CD14-positive monocyte (primary cell): ENCODE results near the gene ZNF821. TPM values are rescaled to one million over a fixed set of nuclear protein-coding genes. Genes with fewer than 3 reads are reported as not detected.

ENCODE experiments used
- DNase-seq, 3 donors: peaks; one replicate each; pipeline ENCODE4 v3.0.0-alpha.2; 2011 to 2022
- H2AFZ ChIP-seq: 2 replicates; pipeline ENCODE4 v1.6.0; 2012; ENCODE audit warnings: mild to moderate bottlenecking, low read depth, low read length, inconsistent platforms; ENCODE audit not compliant: insufficient read depth, poor library complexity, severe bottlenecking
- H3K27ac ChIP-seq, 2 donors: 1 replicate in 1 of 2; 2 replicates in 1 of 2; pipeline ENCODE4 v1.5.1; 2012 to 2013; ENCODE audit warnings: low read length in 2 of 2, control low read depth in 1 of 2, inconsistent platforms in 1 of 2, low read depth in 1 of 2, mild to moderate bottlenecking in 1 of 2
- H3K27me3 ChIP-seq, 2 donors: one replicate each; pipeline versions ENCODE4 v1.6.0 to v1.6.1; 2011 to 2013; ENCODE audit warnings: low read length in 2 of 2; ENCODE audit not compliant: control insufficient read depth in 2 of 2, insufficient read depth in 2 of 2
- H3K36me3 ChIP-seq, 2 donors: replicated peaks in 1 of 2; 1 replicate in 1 of 2; 2 replicates in 1 of 2; pipeline versions ENCODE4 v1.5.1 to v1.6.1; 2012 to 2013; ENCODE audit warnings: low read length in 2 of 2, control low read depth in 1 of 2, inconsistent platforms in 1 of 2, mild to moderate bottlenecking in 1 of 2; ENCODE audit not compliant: insufficient read depth in 2 of 2, control insufficient read depth in 1 of 2
- H3K4me1 ChIP-seq, 2 donors: 1 replicate in 1 of 2; 2 replicates in 1 of 2; pipeline versions ENCODE4 v1.5.1 to v1.6.1; 2012 to 2013; ENCODE audit warnings: low read length in 2 of 2, control low read depth in 1 of 2, inconsistent platforms in 1 of 2, mild to moderate bottlenecking in 1 of 2, moderate library complexity in 1 of 2; ENCODE audit not compliant: insufficient read depth in 2 of 2, control insufficient read depth in 1 of 2
- H3K4me2 ChIP-seq: replicated peaks from 2 replicates; pipeline ENCODE3; 2012; ENCODE audit warnings: low read length, moderate library complexity, mild to moderate bottlenecking; ENCODE audit not compliant: poor library complexity, severe bottlenecking; ENCODE audit errors: extremely low read depth
- H3K4me3 ChIP-seq, 3 experiments: fragments of 200-600 bp in 1 of 3; sonication (generic) in 1 of 3; replicated peaks in 1 of 3; 1 replicate in 2 of 3; 2 replicates in 1 of 3; pipeline ENCODE4 v1.5.1; 2011 to 2013; ENCODE audit warnings: low read length in 3 of 3, mild to moderate bottlenecking in 3 of 3, control low read depth in 2 of 3, low read depth in 2 of 3, inconsistent platforms in 1 of 3, moderate library complexity in 1 of 3
- H3K79me2 ChIP-seq: 2 replicates; pipeline ENCODE4 v1.6.0; 2012; ENCODE audit warnings: mild to moderate bottlenecking, control low read depth, inconsistent platforms, low read length, moderate library complexity; ENCODE audit not compliant: insufficient read depth
- H3K9ac ChIP-seq: 2 replicates; pipeline ENCODE4 v1.6.0; 2017; ENCODE audit warnings: low read length, mild to moderate bottlenecking; ENCODE audit not compliant: insufficient read depth, poor library complexity, severe bottlenecking
- H3K9me3 ChIP-seq, 2 donors: replicated peaks in 1 of 2; 1 replicate in 1 of 2; 2 replicates in 1 of 2; pipeline versions ENCODE4 v1.5.1 to v1.6.1; 2012 to 2013; ENCODE audit warnings: low read length in 2 of 2, control low read depth in 1 of 2; ENCODE audit not compliant: control insufficient read depth in 1 of 2, insufficient read depth in 1 of 2
- H4K20me1 ChIP-seq: 2 replicates; pipeline ENCODE4 v1.6.0; 2012; ENCODE audit warnings: mild to moderate bottlenecking, low read length, control low read depth, moderate library complexity; ENCODE audit not compliant: insufficient read depth
- H3K27ac Mint-ChIP-seq, 7 donors: one replicate each; pipeline ENCODE4 v1.8.0; 2020; ENCODE audit warnings: mild to moderate bottlenecking in 7 of 7, mixed read lengths in 7 of 7, moderate library complexity in 6 of 7, inconsistent platforms in 2 of 7
- H3K27me3 Mint-ChIP-seq, 3 donors: one replicate each; pipeline ENCODE4 v1.8.0; 2021 to 2022; ENCODE audit warnings: low read depth in 3 of 3, mild to moderate bottlenecking in 3 of 3, mixed read lengths in 3 of 3, moderate library complexity in 3 of 3, inconsistent platforms in 1 of 3
- H3K36me3 Mint-ChIP-seq, 2 donors: one replicate each; pipeline ENCODE4 v1.8.0; 2020; ENCODE audit warnings: mixed read lengths in 2 of 2, inconsistent platforms in 1 of 2, mild to moderate bottlenecking in 1 of 2
- H3K4me1 Mint-ChIP-seq: one replicate; pipeline ENCODE4 v1.8.0; 2020; ENCODE audit warnings: mild to moderate bottlenecking, mixed read lengths
- H3K4me3 Mint-ChIP-seq, 2 donors: one replicate each; pipeline ENCODE4 v1.8.0; 2020; ENCODE audit warnings: mild to moderate bottlenecking in 2 of 2, mixed read lengths in 2 of 2, moderate library complexity in 1 of 2
- H3K9me3 Mint-ChIP-seq, 7 donors: one replicate each; pipeline ENCODE4 v1.8.0; 2020 to 2022; ENCODE audit warnings: mixed read lengths in 7 of 7, mild to moderate bottlenecking in 6 of 7, moderate library complexity in 6 of 7, inconsistent platforms in 2 of 7
- WGBS: methylation state at CpG from one replicate; pipeline ENCODE4 v1.1.5; 2013; ENCODE audit warnings: missing lambda C conversion rate; ENCODE audit not compliant: insufficient coverage; 5-methylcytosine and 5-hydroxymethylcytosine counted together
- intact Hi-C, 2 donors: fragments of 100-400 bp; cut with micrococcal nuclease; formaldehyde crosslinking; loops; one replicate each; pipeline versions ENCODE4 v1.15.0 to v1.15.1; 2023
- polyA plus RNA-seq, 3 donors: library from polyadenylated mRNA; depleted of rRNA in 1 of 3; unstranded in 2 of 3; stranded (reverse) in 1 of 3; fragments of 300-500 nt in 2 of 3; fragments of >200 nt in 1 of 3; fragmentation: Illumina TruSeq in 2 of 3; gene quantifications; 1 replicate in 2 of 3; 2 replicates in 1 of 3; pipeline ENCODE4 v1.2.3, GENCODE V29; 2012 to 2021
- TF ChIP-seq, protein P1 (sequence below): fragments of 200-600 bp; IDR thresholded peaks from one replicate; pipeline ENCODE4 v1.8.0; 2022; ENCODE audit warnings: antibody characterized with exemption, mild to moderate bottlenecking

Gene ZNF821
- polyA plus RNA-seq, 3 donors: 3.1 to 5.4 (median 4.9) TPM

DNA sequence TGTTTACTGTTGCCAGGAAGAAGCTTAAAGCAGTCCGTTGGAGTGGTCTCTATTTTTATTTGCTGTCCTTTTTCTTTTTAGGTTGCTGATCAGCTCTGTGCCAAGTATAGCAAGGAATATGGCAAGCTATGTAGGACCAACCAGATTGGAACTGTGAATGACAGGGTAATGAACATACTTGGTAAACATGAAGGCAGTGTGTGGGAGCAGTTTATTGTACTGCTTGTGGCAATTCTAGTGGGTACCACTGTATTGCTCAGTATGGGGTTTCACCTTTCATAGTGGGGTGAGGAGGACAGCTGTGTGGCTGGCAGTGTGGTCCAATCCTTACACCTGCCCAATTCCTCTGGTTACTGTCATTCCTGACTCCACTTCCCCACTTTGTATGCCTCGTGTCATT is 36.7 kb upstream of the ZNF821 start:
- Histone ChIP-seq H3K9me3 (peaks cover 10% of the 10 kb centered on the region in 2 donors), H3K4me3 (no peak overlapping the region), H3K4me2 (no peak overlapping the region), H3K27me3 (no peaks in the 10 kb centered on the region), H2AFZ (no peak overlapping the region), H3K9ac (no peak overlapping the region), H3K79me2 (peaks cover 70% of the 10 kb centered on the region), H3K27ac (no peak overlapping the region), H4K20me1 (peaks cover 92% of the 10 kb centered on the region), H3K4me1 (peaks cover 12 to 15% of the 10 kb centered on the region in 2 donors), H3K36me3 (peaks cover 89 to 100% of the 10 kb centered on the region in 2 donors)
- no peak overlapping the region for H3K4me3 Mint-ChIP-seq
- peaks cover 18% of the 10 kb centered on the region for H3K4me1 Mint-ChIP-seq
- H3K27ac Mint-ChIP-seq: peak overlapping the region in 2 of 7 donors; percentile 12 to 68
- peaks cover 87 to 99% of the 10 kb centered on the region in 2 donors for H3K36me3 Mint-ChIP-seq
- no peak for DNase-seq
- TF ChIP-seq, protein P1, sequence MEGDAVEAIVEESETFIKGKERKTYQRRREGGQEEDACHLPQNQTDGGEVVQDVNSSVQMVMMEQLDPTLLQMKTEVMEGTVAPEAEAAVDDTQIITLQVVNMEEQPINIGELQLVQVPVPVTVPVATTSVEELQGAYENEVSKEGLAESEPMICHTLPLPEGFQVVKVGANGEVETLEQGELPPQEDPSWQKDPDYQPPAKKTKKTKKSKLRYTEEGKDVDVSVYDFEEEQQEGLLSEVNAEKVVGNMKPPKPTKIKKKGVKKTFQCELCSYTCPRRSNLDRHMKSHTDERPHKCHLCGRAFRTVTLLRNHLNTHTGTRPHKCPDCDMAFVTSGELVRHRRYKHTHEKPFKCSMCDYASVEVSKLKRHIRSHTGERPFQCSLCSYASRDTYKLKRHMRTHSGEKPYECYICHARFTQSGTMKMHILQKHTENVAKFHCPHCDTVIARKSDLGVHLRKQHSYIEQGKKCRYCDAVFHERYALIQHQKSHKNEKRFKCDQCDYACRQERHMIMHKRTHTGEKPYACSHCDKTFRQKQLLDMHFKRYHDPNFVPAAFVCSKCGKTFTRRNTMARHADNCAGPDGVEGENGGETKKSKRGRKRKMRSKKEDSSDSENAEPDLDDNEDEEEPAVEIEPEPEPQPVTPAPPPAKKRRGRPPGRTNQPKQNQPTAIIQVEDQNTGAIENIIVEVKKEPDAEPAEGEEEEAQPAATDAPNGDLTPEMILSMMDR: no peak
- H3K27me3 Mint-ChIP-seq: peaks cover 0 to 1% (median 0%) of the 10 kb centered on the region in 3 donors
- intact Hi-C loops: no loop called here
- H3K9me3 Mint-ChIP-seq: peaks cover 0 to 12% (median 8%) of the 10 kb centered on the region in 7 donors
- WGBS: 100% methylated on average over 1 of the region's 2 CpGs

DNA sequence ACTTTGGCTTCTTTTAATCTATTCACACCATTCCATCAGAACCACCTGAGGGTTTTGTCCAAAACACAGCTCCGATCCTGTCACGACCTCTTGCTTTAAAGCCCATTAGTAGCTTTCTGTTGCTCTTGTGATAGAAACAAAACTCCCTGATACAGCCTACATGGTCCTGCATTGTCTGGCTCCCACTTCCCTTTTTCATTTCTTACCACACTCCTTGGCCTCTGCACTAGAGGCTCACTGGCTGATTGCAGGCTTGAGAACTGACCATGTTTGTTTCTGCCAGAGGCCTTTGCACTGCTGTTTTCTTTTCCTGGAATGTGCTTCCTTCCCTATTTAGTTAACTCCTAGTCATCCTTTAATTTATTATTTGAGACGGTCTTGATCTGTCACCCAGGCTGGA is 35.1 kb upstream of the ZNF821 start:
- no peak overlapping the region for H2AFZ ChIP-seq
- H3K4me1 Mint-ChIP-seq: peaks cover 18% of the 10 kb centered on the region
- H4K20me1 ChIP-seq: peaks cover 100% of the 10 kb centered on the region
- peak overlapping the region; percentile 14 to 65 (median 32) for H3K27ac Mint-ChIP-seq
- TF ChIP-seq, protein P1: no peak
- no peak overlapping the region for H3K4me3 ChIP-seq
- H3K4me3 Mint-ChIP-seq: peak overlapping the region in 1 of 2 donors; percentile 18
- peaks cover 0 to 12% (median 8%) of the 10 kb centered on the region in 7 donors for H3K9me3 Mint-ChIP-seq
- peak overlapping the region; percentile 22 to 67 for H3K27ac ChIP-seq
- H3K36me3 ChIP-seq: peaks cover 76 to 92% of the 10 kb centered on the region in 2 donors
- H3K9me3 ChIP-seq: peaks cover 10% of the 10 kb centered on the region in 2 donors
- 25% methylated on average over 2 of the region's 3 CpGs for WGBS
- no peak overlapping the region for H3K4me2 ChIP-seq
- H3K9ac ChIP-seq: no peak overlapping the region
- intact Hi-C loops: no loop called here
- H3K27me3 Mint-ChIP-seq: peaks cover 0 to 1% (median 0%) of the 10 kb centered on the region in 3 donors
- H3K27me3 ChIP-seq: no peaks in the 10 kb centered on the region
- H3K79me2 ChIP-seq: peaks cover 86% of the 10 kb centered on the region
- peaks cover 84 to 93% of the 10 kb centered on the region in 2 donors for H3K36me3 Mint-ChIP-seq
- H3K4me1 ChIP-seq: peaks cover 12 to 15% of the 10 kb centered on the region in 2 donors
- DNase-seq: peak; percentile 42 to 56 (median 49)
